Naive B cell (primary cell): ENCODE data around the gene RNH1. TPM values are rescaled to one million over a fixed set of nuclear protein-coding genes. Genes with fewer than 3 reads are reported as not detected.

Source experiments
- ATAC-seq, 2 donors: fragments of 150-1000 bp; cut with Tn5 transposase; 2 replicates each; pipeline ENCODE4 v1.10.0; 2021; ENCODE audit warnings: low read depth in 2 of 2, mild to moderate bottlenecking in 2 of 2, moderate library complexity in 2 of 2
- DNase-seq: peaks from one replicate; pipeline ENCODE4 v3.0.0; 2022
- H3K27ac Mint-ChIP-seq, 6 donors: one replicate each; pipeline ENCODE4 v1.8.0; 2020 to 2022; ENCODE audit warnings: mild to moderate bottlenecking in 6 of 6, mixed read lengths in 6 of 6, moderate library complexity in 5 of 6, inconsistent platforms in 2 of 6
- H3K27me3 Mint-ChIP-seq, 3 donors: one replicate each; pipeline ENCODE4 v1.8.0; 2021 to 2022; ENCODE audit warnings: mixed read lengths in 3 of 3, mild to moderate bottlenecking in 1 of 3
- H3K36me3 Mint-ChIP-seq, 2 donors: one replicate each; pipeline ENCODE4 v1.8.0; 2020 to 2022; ENCODE audit warnings: mixed read lengths in 2 of 2, inconsistent platforms in 1 of 2, mild to moderate bottlenecking in 1 of 2
- H3K4me1 Mint-ChIP-seq, 3 donors: one replicate each; pipeline ENCODE4 v1.8.0; 2020 to 2022; ENCODE audit warnings: mixed read lengths in 3 of 3, inconsistent platforms in 1 of 3, mild to moderate bottlenecking in 1 of 3, moderate library complexity in 1 of 3
- H3K4me3 Mint-ChIP-seq, 8 donors: one replicate each; pipeline ENCODE4 v1.8.0; 2020 to 2022; ENCODE audit warnings: mild to moderate bottlenecking in 8 of 8, mixed read lengths in 8 of 8, moderate library complexity in 8 of 8, inconsistent platforms in 2 of 8
- H3K9me3 Mint-ChIP-seq, 7 donors: one replicate each; pipeline ENCODE4 v1.8.0; 2020 to 2022; ENCODE audit warnings: mixed read lengths in 7 of 7, mild to moderate bottlenecking in 5 of 7, inconsistent platforms in 2 of 7, moderate library complexity in 1 of 7
- polyA plus RNA-seq, 6 donors: library from polyadenylated mRNA; unstranded; fragments of 300-500 nt; fragmentation: Illumina TruSeq; gene quantifications; one replicate each; pipeline ENCODE4 v1.2.3, GENCODE V29; 2021; ENCODE audit warnings: low read depth in 6 of 6

Gene RNH1
- polyA plus RNA-seq, 6 donors from 2014 or later: 73.2 to 132 (median 114) TPM

- H3K9me3 Mint-ChIP-seq: no peaks in the 10 kb centered on the region
- H3K27ac Mint-ChIP-seq: peak overlapping the region in 3 of 6 donors; percentile 24 to 42 (median 33)
- no peaks in the 10 kb centered on the region for H3K27me3 Mint-ChIP-seq
- DNase-seq (no peak), ATAC-seq (no peak)
- H3K4me3 Mint-ChIP-seq: peak overlapping the region in 1 of 8 donors; percentile 59
- peaks cover 0 to 8% of the 10 kb centered on the region in 2 donors for H3K36me3 Mint-ChIP-seq
- peaks cover 35 to 49% (median 48%) of the 10 kb centered on the region in 3 donors for H3K4me1 Mint-ChIP-seq
Observed at GRCh38 chr11:454801-455565, 52.1 kb downstream of the RNH1 start.

DNA sequence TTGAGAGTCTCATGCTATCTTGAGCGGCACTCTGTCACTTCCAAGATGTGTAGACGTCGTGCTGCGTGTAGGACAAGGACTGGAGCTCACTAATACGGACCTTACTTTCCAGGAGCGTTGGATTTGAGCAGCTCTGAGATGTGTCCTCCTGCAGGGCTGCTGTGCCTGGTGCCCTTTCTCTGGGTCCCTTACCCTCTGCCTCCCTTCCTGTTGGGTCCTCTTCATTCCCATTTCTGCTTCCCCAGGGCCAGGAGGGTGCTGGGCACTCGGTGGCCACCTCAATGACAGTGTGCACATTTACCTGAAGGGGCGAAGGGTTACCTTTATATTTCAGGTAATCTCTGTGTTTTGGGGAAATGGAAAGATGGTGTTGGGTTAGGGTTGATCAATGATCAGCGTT, 53.0 kb downstream of the RNH1 start:
- DNase-seq: no peak
- Mint-ChIP-seq H3K27ac (peak overlapping the region in 1 of 6 donors; percentile 60), H3K4me3 (peak overlapping the region in 2 of 8 donors; percentile 51 to 52)

DNA sequence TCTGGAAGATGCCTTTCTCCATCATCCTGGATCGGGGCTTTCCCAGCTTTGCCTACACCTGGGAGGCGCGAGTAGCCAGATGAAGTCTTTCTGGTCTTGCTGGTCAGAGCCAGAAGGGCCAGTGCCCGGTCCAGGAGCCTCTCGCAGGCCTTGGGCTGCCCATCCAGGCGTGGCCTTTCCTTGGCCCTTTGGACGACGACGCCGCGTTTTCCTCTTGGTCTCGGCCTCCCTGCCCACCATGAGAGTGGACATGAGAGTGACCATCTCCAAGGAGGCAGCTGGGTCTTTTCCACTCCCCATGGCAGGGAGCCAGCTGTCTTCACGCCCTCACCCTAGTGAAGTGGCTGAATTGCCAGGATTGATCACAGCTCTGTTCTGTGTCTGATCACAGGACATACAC, 53.5 kb downstream of the RNH1 start:
- Mint-ChIP-seq H3K4me1 (peaks cover 44 to 52% (median 52%) of the 10 kb centered on the region in 3 donors), H3K36me3 (peaks cover 0 to 8% of the 10 kb centered on the region in 2 donors)
- no peak for DNase-seq

More for the DNA sequence above, 53.0 kb downstream of the RNH1 start:
- Mint-ChIP-seq H3K27me3 (no peaks in the 10 kb centered on the region), H3K36me3 (peaks cover 0 to 8% of the 10 kb centered on the region in 2 donors), H3K9me3 (no peaks in the 10 kb centered on the region), H3K4me1 (peaks cover 40 to 50% (median 49%) of the 10 kb centered on the region in 3 donors)
- no peak for ATAC-seq

GRCh38 chr11:452916-453527, 54.0 kb downstream of the RNH1 start:
- Mint-ChIP-seq H3K9me3 (no peaks in the 10 kb centered on the region), H3K27me3 (no peaks in the 10 kb centered on the region), H3K4me3 (peak overlapping the region in 4 of 8 donors; percentile 41 to 87 (median 62)), H3K27ac (peak overlapping the region in 2 of 6 donors; percentile 57 to 69), H3K4me1 (peaks cover 50 to 56% (median 51%) of the 10 kb centered on the region in 3 donors), H3K36me3 (peaks cover 0 to 8% of the 10 kb centered on the region in 2 donors)
- DNase-seq (no peak), ATAC-seq (no peak)

More for the DNA sequence above, 53.5 kb downstream of the RNH1 start:
- H3K4me3 Mint-ChIP-seq: peak overlapping the region in 3 of 8 donors; percentile 41 to 51 (median 47)
- no peaks in the 10 kb centered on the region for H3K9me3 Mint-ChIP-seq
- H3K27ac Mint-ChIP-seq: peak overlapping the region in 1 of 6 donors; percentile 60
- ATAC-seq: no peak
- H3K27me3 Mint-ChIP-seq: no peaks in the 10 kb centered on the region

GRCh38 chr11:452203-452744, 54.8 kb downstream of the RNH1 start:
- no peak for DNase-seq
- H3K27ac Mint-ChIP-seq: peak overlapping the region in 2 of 6 donors; percentile 52 to 57
- peaks cover 44 to 50% (median 45%) of the 10 kb centered on the region in 3 donors for H3K4me1 Mint-ChIP-seq
- peak overlapping the region in 5 of 8 donors; percentile 26 to 88 (median 54) for H3K4me3 Mint-ChIP-seq
- H3K9me3 Mint-ChIP-seq: no peaks in the 10 kb centered on the region
- H3K36me3 Mint-ChIP-seq: peaks cover 0 to 8% of the 10 kb centered on the region in 2 donors
- H3K27me3 Mint-ChIP-seq: no peaks in the 10 kb centered on the region
- no peak for ATAC-seq

- peak overlapping the region; percentile 87 to 98 (median 96) for H3K4me3 Mint-ChIP-seq
- H3K4me1 Mint-ChIP-seq: peaks cover 39 to 44% (median 41%) of the 10 kb centered on the region in 3 donors
- H3K27me3 Mint-ChIP-seq: no peaks in the 10 kb centered on the region
- H3K36me3 Mint-ChIP-seq: peaks cover 0 to 8% of the 10 kb centered on the region in 2 donors
- DNase-seq: no peak
- no peaks in the 10 kb centered on the region for H3K9me3 Mint-ChIP-seq
- no peak for ATAC-seq
- H3K27ac Mint-ChIP-seq: peak overlapping the region in 3 of 6 donors; percentile 74 to 98 (median 91)
Observed at GRCh38 chr11:451738-452137, 55.3 kb downstream of the RNH1 start.

- Mint-ChIP-seq H3K4me1 (peaks cover 33 to 41% (median 39%) of the 10 kb centered on the region in 3 donors), H3K27ac (peak overlapping the region; percentile 74 to 98 (median 92)), H3K9me3 (no peaks in the 10 kb centered on the region), H3K27me3 (no peaks in the 10 kb centered on the region), H3K4me3 (peak overlapping the region; percentile 87 to 98 (median 96)), H3K36me3 (peaks cover 0 to 8% of the 10 kb centered on the region in 2 donors)
- DNase-seq (peak; percentile 58), ATAC-seq (peak; percentile 24 to 45)
Observed at GRCh38 chr11:450809-451451, 56.1 kb downstream of the RNH1 start.

- peak within 1 kb of the TSS; percentile 93 to 99 (median 97) for H3K27ac Mint-ChIP-seq
Observed at GRCh38 chr11:449889-450808, 56.9 kb downstream of the RNH1 start, which contains the start of gene PTDSS2. Gene PTDSS2, plus strand, starts transcription at chr11:450279. Its CDS starts 177 bp downstream, at chr11:450456.

GRCh38 chr11:447923-448731, 58.9 kb downstream of the RNH1 start:
- Mint-ChIP-seq H3K9me3 (no peaks in the 10 kb centered on the region), H3K36me3 (peaks cover 0 to 8% of the 10 kb centered on the region in 2 donors), H3K27me3 (peaks cover 0 to 6% (median 0%) of the 10 kb centered on the region in 3 donors), H3K4me1 (peaks cover 26 to 41% (median 28%) of the 10 kb centered on the region in 3 donors), H3K27ac (peak overlapping the region; percentile 93 to 99 (median 98)), H3K4me3 (peak overlapping the region; percentile 88 to 97 (median 94))
- ATAC-seq (peak; percentile 62 to 66), DNase-seq (peak; percentile 93)

More at GRCh38 chr11:449889-450808, 56.9 kb downstream of the RNH1 start, which contains the start of gene PTDSS2:
- ATAC-seq (peak; percentile 80 to 81), DNase-seq (peak; percentile 92)
- no peaks in the 10 kb centered on the region for H3K9me3 Mint-ChIP-seq
- H3K4me1 Mint-ChIP-seq: peaks cover 33 to 41% (median 39%) of the 10 kb centered on the region in 3 donors
- peaks cover 0 to 8% of the 10 kb centered on the region in 2 donors for H3K36me3 Mint-ChIP-seq
- H3K27me3 Mint-ChIP-seq: no peaks in the 10 kb centered on the region
- peak within 1 kb of the TSS; percentile 88 to 98 (median 96) for H3K4me3 Mint-ChIP-seq

- peak overlapping the region in 3 of 6 donors; percentile 21 to 98 (median 30) for H3K27ac Mint-ChIP-seq
- peak overlapping the region in 4 of 8 donors; percentile 5 to 48 (median 32) for H3K4me3 Mint-ChIP-seq
Observed at GRCh38 chr11:446891-447290, 60.2 kb downstream of the RNH1 start.

More at GRCh38 chr11:446891-447290, 60.2 kb downstream of the RNH1 start:
- DNase-seq (no peak), ATAC-seq (no peak)
- H3K9me3 Mint-ChIP-seq: no peaks in the 10 kb centered on the region
- H3K27me3 Mint-ChIP-seq: peaks cover 0 to 6% (median 0%) of the 10 kb centered on the region in 3 donors
- H3K4me1 Mint-ChIP-seq: peaks cover 16 to 30% (median 19%) of the 10 kb centered on the region in 3 donors
- H3K36me3 Mint-ChIP-seq: peaks cover 0 to 8% of the 10 kb centered on the region in 2 donors
